Transverse colon (tissue), 3 donors: ENCODE results near the gene GPANK1.

Experiments used
- POLR2A ChIP-seq: fragments of 450-650 bp; IDR thresholded peaks from one replicate; pipeline ENCODE4 v1.6.1; 2016; ENCODE audit warnings: antibody characterized with exemption, mild to moderate bottlenecking, moderate library complexity
- TF ChIP-seq, protein P1 (sequence below), 5 experiments: fragments of 200-600 bp in 3 of 5; fragments of 450-650 bp in 2 of 5; sonication (generic) in 3 of 5; IDR thresholded peaks; 1 replicate in 2 of 5; 2 replicates in 3 of 5; pipeline ENCODE4 v1.5.1; 2016 to 2017; ENCODE audit warnings: antibody characterized with exemption in 5 of 5, inconsistent platforms in 3 of 5, mild to moderate bottlenecking in 2 of 5, moderate library complexity in 1 of 5

- TF ChIP-seq, protein P1, sequence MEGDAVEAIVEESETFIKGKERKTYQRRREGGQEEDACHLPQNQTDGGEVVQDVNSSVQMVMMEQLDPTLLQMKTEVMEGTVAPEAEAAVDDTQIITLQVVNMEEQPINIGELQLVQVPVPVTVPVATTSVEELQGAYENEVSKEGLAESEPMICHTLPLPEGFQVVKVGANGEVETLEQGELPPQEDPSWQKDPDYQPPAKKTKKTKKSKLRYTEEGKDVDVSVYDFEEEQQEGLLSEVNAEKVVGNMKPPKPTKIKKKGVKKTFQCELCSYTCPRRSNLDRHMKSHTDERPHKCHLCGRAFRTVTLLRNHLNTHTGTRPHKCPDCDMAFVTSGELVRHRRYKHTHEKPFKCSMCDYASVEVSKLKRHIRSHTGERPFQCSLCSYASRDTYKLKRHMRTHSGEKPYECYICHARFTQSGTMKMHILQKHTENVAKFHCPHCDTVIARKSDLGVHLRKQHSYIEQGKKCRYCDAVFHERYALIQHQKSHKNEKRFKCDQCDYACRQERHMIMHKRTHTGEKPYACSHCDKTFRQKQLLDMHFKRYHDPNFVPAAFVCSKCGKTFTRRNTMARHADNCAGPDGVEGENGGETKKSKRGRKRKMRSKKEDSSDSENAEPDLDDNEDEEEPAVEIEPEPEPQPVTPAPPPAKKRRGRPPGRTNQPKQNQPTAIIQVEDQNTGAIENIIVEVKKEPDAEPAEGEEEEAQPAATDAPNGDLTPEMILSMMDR (IDR thresholded peaks at IDR 0.05), result no peak
- no peak for TF ChIP-seq POLR2A
Observed at GRCh38 chr6:31632279-31632946, 32.4 kb downstream of the GPANK1 start.
